GM20431 (cell line): ENCODE results near the gene IFNE.

Experiments
- in situ Hi-C: fragments of 300-500 bp; cut with MseI, MboI; formaldehyde crosslinking; loops from one replicate; pipeline ENCODE4 v1.15.0; 2020; ENCODE audit warnings: low sequenced_read_pairs; ENCODE audit not compliant: unreplicated experiment

The IFNE gene

GRCh38 chr9:21482213-21482612, at the start of gene IFNE:
IFNE (minus strand) TSS chr9:21482313; CDS start chr9:21481694, 619 bp downstream.
- in situ Hi-C loops: no loop called here

GRCh38 chr9:21528123-21528808, 46.2 kb upstream of the IFNE start:
- in situ Hi-C loops: no loop called here

- in situ Hi-C loops: no loop called here
Observed at GRCh38 chr9:21527579-21527978, 45.5 kb upstream of the IFNE start.

- in situ Hi-C loops: no loop called here
Observed at GRCh38 chr9:21525174-21525573, 43.1 kb upstream of the IFNE start.

- in situ Hi-C loops: no loop called here
Observed at GRCh38 chr9:21524099-21524830, 42.2 kb upstream of the IFNE start.

- in situ Hi-C loops: no loop called here
Observed at GRCh38 chr9:21523021-21524014, 41.2 kb upstream of the IFNE start.

GRCh38 chr9:21522348-21522747, 40.2 kb upstream of the IFNE start:
- in situ Hi-C loops: no loop called here

- in situ Hi-C loops: no loop called here
Observed at GRCh38 chr9:21521448-21521847, 39.3 kb upstream of the IFNE start.

GRCh38 chr9:21520501-21521228, 38.6 kb upstream of the IFNE start:
- in situ Hi-C loops: no loop called here

GRCh38 chr9:21519855-21520434, 37.8 kb upstream of the IFNE start:
- in situ Hi-C loops: no loop called here

GRCh38 chr9:21516796-21517195, 34.7 kb upstream of the IFNE start:
- in situ Hi-C loops: no loop called here

- in situ Hi-C loops: no loop called here
Observed at GRCh38 chr9:21513431-21513830, 31.3 kb upstream of the IFNE start.

- in situ Hi-C loops: no loop called here
Observed at GRCh38 chr9:21510806-21511205, 28.7 kb upstream of the IFNE start.

GRCh38 chr9:21507483-21507790, 25.3 kb upstream of the IFNE start:
- in situ Hi-C loops: no loop called here

- in situ Hi-C loops: no loop called here
Observed at GRCh38 chr9:21506626-21507482, 24.7 kb upstream of the IFNE start.

- in situ Hi-C loops: no loop called here
Observed at GRCh38 chr9:21505425-21506179, 23.5 kb upstream of the IFNE start.

GRCh38 chr9:21504894-21505293, 22.8 kb upstream of the IFNE start:
- in situ Hi-C loops: no loop called here

GRCh38 chr9:21504113-21504512, 22.0 kb upstream of the IFNE start:
- in situ Hi-C loops: no loop called here
